Umbilical cord (tissue), 2 donors: ENCODE data around the gene NAV2. TPM values are rescaled to one million over a fixed set of nuclear protein-coding genes. Genes with fewer than 3 reads are reported as not detected.

ENCODE experiments used
- DNase-seq: peaks from one replicate; pipeline ENCODE4 v3.0.0-alpha.2; 2015; ENCODE audit warnings: low spot score
- total RNA-seq: library from RNA; depleted of rRNA; stranded (reverse); fragments of >200 nt; gene quantifications from one replicate; pipeline ENCODE4 v1.2.3, GENCODE V29; 2014; ENCODE audit warnings: low replicate concordance; ENCODE audit not compliant: insufficient read depth

NAV2 gene
- total RNA-seq, 1 donor from 2014 or later = 14.7 TPM

GRCh38 chr11:19714387-19715363, 2.0 kb downstream of the NAV2 start:
- peak; percentile 51 for DNase-seq

- DNase-seq = no peak
These were observed 2.7 kb downstream of the NAV2 start for GRCh38 chr11:19715373-19715772.

- peak; percentile 55 for DNase-seq
These were observed 5.4 kb downstream of the NAV2 start for GRCh38 chr11:19718051-19718450.

DNA sequence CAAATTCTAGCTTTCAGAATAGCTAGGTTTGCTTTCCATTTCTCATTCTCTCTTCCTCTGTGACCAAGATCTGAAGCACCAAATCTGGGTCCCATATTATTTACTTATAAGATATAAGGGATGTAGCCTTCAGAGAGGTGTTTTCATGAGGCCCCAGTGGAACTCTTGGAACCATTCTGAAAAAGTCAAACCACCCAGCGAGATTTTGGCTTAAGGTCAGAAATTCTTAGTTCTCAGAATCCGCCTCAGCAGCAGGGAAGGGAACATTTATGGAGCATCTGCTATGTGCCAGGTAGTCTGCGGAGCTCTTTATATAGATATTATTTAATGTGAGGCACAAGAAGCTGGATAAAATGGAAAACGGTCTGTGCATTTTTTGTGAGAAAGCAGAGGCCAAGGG, 6.3 kb downstream of the NAV2 start:
- no peak for DNase-seq

DNA sequence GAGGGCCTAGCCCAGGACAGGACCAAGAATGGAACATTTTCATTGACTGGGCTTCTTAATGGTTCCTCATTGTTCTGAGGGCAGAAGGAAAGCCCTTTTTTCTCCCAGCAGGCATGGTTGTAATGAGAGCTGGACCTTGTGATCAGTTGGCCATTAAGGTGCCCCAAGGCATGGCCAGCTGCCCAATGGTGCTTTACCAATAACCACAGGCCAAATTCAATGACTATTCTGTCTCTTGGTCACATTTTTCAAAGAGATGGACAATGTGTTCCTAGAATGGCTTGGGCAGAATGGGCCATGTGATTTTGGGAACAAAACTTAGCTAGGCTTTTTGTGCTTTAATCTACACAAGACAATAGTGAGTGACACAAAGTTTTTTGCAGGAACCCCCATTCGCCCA, 7.3 kb downstream of the NAV2 start:
- DNase-seq = no peak

- no peak for DNase-seq
These were observed 8.5 kb downstream of the NAV2 start for GRCh38 chr11:19721176-19721575.

GRCh38 chr11:19722702-19723101, 10.1 kb downstream of the NAV2 start:
- DNase-seq = peak; percentile 75

DNA sequence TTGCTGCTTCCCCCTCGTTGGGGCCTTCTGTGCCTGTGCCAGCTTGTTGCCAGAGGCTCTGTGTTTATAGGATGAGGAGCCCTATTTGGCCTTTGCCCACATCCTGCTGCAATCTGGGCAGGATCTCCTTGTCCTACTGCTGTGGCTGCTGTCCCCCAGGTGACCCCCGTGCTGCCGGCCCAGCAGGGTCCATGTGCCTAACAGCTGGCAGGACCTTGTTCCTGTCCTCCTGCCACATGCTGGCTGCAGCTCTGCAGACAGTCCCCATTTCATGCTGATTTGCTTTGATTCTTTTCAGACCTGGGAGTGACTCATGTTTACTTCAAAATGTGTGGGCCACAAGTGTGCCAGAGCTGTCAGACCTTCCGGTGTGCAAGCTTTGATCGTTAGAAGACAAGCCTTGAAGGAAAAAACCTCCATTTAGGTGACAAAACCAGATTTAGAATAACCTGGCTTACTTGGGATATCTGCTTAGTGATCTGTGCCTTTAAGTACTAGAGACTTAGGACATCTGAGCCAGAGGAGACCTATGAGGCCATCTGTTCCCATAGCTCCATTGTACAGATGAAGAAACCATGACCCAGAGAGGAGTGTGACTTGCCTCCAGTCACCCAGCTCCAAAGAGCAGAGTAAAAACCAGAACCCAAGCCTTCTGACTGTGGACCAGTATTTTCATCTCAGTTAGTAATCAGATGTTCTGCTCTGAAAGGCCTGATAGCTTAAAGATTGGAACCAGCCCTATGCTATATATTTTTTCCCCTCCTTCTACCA, 11.1 kb downstream of the NAV2 start:
- DNase-seq = peak; percentile 43

- DNase-seq = no peak
These were observed 12.1 kb downstream of the NAV2 start for GRCh38 chr11:19724765-19725164.

GRCh38 chr11:19725379-19726079, 12.9 kb downstream of the NAV2 start:
- DNase-seq = no peak

GRCh38 chr11:19727246-19727645, 14.6 kb downstream of the NAV2 start:
- DNase-seq = peak; percentile 92

DNA sequence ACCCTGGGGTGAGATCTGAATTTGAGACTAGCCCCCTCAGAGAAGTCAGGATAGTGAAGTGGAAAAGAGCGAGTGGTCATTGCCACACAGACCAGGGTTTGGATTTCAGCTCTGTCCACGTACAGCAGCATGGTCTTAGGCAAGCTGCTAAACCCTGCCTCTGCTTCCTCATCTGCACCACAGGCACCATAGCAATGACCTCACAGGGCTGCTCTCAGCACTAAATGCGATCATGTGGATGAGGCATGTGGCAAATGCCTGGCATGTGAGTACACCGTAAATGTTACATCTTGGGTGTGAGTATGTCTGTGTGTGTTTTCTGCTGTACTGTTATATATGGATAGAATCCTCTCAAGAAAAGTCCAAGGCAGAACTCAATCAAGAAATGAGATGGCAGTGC, 15.8 kb downstream of the NAV2 start:
- peak; percentile 44 for DNase-seq

DNA sequence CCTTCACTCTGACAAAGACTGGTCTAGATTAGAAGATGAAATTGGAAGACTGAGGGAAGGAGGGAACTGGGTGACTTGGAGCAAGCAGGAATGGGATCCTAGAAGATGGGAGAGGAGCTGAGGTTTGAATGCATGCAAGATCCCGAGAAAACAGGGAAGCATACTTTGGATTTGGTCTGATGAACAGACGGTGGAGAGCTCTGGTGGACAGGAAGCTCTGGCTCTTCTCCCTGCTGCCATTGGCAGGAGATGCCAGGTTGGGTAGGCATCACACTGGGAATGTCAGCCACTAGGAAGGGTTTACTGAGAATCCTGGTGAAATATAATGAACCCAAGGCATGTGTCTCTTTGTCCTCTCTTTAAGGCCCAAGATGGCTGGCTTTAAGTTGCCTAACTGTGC, 16.5 kb downstream of the NAV2 start:
- DNase-seq = no peak

DNA sequence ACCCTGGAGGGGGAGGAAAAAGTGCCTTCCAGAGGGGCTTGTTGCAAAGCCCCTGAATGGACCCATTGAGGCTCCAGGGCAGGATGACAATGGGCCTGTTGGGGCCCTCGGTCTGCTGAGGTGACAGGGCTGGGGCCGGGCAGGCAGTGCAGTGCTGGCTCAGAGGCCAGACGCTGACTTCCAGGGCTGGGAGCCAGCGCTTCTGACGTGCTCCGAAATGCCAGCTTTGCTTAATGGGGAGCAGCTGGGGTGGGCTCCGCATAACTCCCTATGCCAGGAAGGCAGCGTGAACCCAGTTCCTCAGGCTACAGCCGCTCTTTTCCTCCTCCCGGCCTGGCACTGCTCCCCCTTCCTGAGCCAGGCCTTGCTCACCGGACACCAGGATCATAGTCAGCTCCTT, 17.7 kb downstream of the NAV2 start:
- no peak for DNase-seq

DNA sequence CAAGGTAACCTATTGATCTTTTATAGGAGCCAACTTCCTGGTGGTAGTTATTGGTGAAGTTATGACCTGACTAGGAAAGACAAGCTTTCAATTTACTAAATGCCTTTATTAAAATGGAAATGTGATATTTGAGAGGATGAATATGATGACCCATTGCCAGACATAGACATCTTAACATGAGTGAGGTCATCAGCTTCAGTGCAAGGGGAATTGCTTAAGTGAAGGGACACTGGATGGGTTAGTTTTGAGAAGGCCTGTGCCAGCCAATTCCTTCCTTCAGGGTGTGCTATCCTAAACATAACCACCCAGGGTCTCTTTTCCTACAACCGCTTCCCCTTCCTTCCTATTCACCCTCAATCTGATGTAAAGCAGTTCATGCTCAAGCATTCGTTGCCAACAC, 21.5 kb downstream of the NAV2 start:
- DNase-seq = no peak

DNA sequence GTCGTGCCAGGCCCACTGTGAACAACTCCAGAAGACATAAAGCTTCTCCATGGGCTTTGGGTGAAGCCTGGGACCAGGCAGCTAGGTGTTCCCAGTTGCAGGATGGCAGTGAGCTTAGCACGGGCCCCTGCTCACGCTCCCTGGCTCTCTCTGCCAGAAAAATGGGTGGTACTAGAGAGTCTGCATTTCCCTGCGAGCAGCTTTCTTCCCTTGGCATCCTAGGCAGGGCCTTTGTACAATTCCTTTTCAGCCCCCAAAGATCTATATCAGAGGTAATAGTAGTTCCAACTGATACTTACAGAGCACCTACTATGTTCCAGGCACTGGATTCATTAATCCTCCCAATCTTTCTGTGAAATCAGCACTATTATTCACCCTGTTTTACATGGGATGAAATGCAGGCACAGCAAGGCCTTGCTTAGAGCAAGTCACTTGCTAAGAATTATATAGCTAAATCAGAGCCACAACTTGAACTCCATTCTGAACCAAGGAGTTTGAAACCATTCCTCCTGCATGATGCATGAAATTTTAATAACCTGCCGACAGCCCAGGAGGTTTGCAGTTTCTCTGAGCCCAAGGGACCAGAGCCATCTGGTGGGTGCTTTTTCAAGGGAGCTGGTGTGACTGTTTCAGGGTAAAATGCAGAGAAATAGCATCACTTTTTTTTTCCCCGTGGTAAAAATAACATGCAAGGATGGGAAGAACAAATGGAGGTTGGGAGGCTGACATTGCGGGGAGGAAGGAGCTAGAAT, 22.7 kb downstream of the NAV2 start:
- peak; percentile 66 for DNase-seq

- DNase-seq = no peak
These were observed 23.4 kb downstream of the NAV2 start for GRCh38 chr11:19735909-19736498.

- no peak for DNase-seq
These were observed 24.2 kb downstream of the NAV2 start for GRCh38 chr11:19736831-19737230.

DNA sequence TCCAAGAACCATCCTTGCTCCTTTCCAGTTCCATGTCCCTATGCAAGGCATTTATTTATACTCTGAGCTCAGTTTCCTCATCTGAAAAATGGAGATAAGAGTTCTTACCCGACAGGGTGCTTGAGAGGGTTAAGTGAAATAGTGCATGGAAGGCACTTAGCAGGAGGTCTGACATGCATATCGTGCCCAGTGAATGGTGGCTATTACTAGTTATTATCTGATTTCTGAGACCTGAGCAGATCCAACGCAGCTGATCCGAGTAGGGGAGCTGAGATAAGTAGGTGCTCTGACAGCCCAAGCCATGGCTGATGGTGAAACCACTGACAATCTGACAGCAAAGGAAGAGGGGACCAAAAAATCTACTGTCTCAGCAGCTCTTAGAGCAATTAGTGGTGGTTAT, 24.9 kb downstream of the NAV2 start:
- no peak for DNase-seq

DNA sequence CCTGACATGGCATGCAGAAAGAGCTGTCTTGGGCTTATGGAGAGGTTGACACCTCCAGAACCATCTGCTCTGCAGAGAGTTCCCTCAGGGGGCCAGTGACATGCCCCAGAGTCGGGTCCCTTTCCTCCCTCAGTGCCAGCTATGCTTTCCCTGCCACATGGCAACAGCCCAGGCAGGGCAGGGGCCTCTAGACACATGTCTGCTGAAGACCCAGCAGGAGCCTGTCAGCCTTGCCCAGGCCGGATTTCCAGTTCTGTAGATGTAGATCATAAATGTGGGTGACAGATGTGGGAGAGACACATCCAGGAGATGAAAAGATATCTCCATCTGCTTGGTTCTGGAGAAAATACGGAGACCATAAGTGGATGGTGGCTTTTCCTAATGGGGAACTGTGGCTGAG, 25.5 kb downstream of the NAV2 start:
- DNase-seq = no peak

GRCh38 chr11:19739872-19740271, 27.2 kb downstream of the NAV2 start:
- DNase-seq = no peak
